Stimulated activated CD4-positive, alpha-beta T cell treated with anti-CD3 and anti-CD28 coated beads, Interleukin-15, amount 100 ng/mL, for 24 hours (primary cell): ENCODE results near the gene KRT79.
A peak's percentile ranks its signal among the peaks of the same experiment; 100 is the strongest.
"Not testable (repeated sequence)": the region's sequence is repeated elsewhere in the genome, so short reads cannot be mapped to it uniquely, and the experiment has no call there.

ENCODE experiments used
- DNase-seq: peaks from one replicate; pipeline ENCODE4 v3.0.0-alpha.2; 2020

KRT79 gene

GRCh38 chr12:52860102-52860823 lies 26.2 kb upstream of the KRT79 start:
- no peak for DNase-seq

GRCh38 chr12:52857500-52857899 lies 23.4 kb upstream of the KRT79 start:
- no peak for DNase-seq

GRCh38 chr12:52856787-52857186 lies 22.7 kb upstream of the KRT79 start:
- no peak for DNase-seq

DNA sequence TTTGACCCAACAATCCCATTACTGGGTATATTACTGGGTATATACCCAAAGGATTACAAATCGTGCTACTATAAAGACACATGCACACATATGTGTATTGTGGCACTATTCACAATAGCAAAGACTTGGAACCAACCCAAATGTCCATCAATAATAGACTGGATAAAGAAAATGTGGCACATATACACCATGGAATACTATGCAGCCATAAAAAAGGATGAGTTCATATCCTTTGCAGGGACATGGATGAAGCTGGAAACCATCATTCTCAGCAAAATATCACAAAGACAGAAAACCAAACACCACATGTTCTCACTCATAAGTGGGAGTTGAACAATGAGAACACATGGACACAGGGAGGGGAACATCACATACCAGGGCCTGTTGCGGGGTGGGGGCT lies 22.0 kb upstream of the KRT79 start:
- DNase-seq: not testable (repeated sequence)

GRCh38 chr12:52851787-52852186 lies 17.7 kb upstream of the KRT79 start:
- no peak for DNase-seq

- no peak for DNase-seq
These were observed 16.6 kb upstream of the KRT79 start for GRCh38 chr12:52850681-52851080.

- no peak for DNase-seq
These were observed 15.4 kb upstream of the KRT79 start for GRCh38 chr12:52849511-52849910.

DNA sequence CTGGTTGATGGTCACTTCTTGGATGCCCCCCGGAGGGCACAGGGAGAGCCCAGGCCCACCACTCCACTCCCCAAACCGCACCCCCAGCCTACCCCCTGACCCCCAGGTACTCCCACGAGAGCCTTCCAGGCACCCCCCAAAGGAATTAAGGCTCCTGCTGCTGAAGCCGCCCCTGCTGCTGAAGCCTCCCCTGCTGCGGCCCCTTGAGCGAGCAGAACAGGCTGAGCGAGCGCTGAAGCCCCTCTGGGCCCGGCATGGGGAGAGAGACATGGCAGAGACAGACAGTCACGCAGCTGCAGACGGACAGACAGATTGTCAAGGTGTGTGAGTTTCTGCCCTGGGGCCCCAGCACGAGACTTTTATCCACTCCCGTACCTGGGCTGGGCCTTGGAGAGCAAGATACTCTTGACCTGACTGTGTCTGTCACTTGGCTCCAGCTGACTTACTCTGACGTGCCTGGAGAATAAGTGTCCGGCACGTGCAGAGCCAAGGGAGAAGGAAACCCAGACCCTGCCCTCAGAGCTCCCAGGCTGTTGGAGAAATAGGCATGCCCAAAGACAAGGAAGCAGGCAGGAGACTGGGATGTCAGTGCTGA lies 14.6 kb upstream of the KRT79 start, which contains the start of gene KRT78:
Gene KRT78 (minus strand): TSS at position 334 of the 595 bp plus-strand sequence. CDS start 64 bp downstream, at position 270.
- no peak for DNase-seq

GRCh38 chr12:52847335-52848102 lies 13.4 kb upstream of the KRT79 start:
- DNase-seq: peak; percentile 15

DNA sequence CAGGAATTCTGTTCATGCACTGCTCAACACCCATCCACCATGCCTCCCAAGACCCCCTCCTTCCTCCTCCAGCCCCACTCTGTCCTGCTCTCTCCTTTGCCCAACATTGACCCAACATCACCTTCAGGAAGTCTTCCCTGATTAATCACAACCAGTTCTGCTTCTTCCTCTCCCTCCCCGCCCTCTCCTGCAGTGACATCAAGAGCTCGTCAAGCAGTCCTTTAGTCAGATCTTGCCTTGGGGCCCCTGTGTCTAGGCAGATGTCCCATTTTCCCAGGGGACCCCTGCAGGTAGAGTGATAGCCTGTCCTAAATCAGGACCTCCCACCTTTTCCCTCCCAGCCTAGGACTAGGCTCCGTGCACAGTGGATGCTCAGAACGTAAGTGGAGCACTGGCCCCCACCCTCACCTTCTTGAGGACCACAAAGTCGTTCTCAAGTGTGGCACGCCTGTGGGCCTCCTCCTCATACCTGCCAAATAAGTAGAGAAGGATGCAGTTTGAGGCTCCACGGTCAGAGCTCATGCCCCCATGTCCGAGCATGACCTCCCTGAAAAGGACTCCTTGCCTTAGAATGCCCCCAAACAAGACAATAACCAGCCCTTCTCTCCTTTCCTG lies 12.4 kb upstream of the KRT79 start:
- DNase-seq: no peak

DNA sequence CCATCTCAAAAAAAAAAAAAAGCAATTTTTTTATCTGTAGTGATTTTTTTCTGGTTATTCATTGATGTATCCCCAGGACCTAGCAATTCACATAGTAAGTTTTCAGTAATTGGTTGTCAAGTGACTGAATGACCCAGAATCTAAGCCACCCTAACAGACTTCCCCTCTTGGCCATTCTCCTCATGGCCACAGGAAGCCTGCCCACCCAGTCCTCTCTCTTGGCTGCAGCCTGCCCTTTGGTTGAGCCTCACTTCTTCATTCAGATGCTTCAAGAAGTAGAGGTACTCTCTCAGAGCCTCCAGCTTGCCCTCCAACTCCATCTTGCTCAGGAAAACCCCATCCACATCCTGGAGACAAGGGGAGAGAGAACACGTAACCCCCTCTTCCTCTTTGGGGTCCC lies 11.8 kb upstream of the KRT79 start:
- DNase-seq: no peak

- no peak for DNase-seq
These were observed 10.3 kb upstream of the KRT79 start for GRCh38 chr12:52844386-52844785.

DNA sequence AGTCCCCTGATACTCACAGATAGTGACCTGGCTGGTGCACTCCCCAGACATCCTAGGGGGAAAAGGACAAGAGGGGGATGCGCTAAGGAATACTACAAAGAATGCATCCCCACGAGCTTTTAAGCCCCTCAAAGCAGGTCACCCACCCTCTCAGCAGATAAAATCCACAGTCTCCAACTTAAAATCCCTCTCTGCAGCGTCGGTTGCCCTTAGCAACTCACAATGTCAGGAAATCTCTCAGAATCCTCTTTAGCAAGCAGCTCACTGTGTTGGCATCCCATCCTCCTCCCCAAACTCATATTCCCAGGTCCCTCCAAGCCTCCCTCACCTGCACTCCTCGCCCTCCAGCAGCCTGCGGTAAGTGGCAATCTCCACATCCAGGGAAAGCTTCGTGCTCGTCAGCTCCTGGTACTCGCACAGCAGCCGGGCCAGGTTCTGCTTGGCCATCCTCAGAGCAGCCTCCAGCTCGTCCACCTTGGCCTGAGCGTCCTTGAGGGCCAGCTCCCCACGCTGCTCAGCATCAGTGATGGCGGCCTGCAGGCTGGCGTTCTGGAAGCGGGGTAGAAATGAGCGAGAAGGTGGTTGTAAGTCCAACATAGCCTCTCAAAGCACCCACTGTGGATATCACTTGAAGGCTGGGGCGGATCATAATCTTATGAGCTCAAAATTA lies 5.5 kb upstream of the KRT79 start:
- no peak for DNase-seq

DNA sequence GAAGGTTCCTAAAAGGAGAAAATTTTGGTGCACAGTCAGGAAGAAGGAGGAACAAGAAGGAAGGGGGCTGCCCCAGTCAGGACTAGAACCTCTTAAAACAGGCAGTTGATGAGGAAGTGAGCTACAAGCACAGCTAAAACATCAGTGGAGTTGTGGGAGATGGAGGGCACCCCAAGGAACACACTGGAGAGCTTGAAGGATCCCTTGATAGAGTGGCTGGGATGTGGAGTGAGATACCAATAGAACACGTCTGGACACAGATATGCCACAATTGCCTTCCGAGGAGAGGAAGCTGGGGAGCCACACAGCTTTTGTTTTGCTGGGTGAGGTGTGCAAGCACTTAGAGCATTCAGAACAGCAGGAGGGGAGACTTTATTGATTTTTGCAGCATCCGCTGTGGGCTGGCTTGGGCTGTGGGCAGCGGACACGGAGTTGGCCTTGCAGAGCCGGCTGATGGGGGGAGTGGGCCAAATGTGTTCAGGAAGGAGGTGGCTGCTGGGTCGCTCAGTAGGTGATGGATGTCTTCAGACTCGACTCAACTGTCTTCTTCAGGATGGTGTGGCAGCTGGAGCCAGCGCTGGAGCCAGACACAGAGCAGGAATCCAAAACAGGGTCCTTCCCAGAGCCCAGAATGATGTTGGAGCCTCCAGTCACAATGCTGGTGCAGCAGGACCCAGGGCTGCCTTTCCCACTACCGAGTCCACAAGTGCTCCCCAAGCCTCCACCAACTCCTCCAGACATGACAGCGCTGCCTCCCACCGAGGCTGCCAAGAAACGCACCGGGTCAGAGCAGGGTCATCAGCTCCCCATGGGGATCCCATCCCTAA lies 4.7 kb upstream of the KRT79 start:
- DNase-seq: no peak

GRCh38 chr12:52837781-52838608 lies 3.9 kb upstream of the KRT79 start:
- no peak for DNase-seq

DNA sequence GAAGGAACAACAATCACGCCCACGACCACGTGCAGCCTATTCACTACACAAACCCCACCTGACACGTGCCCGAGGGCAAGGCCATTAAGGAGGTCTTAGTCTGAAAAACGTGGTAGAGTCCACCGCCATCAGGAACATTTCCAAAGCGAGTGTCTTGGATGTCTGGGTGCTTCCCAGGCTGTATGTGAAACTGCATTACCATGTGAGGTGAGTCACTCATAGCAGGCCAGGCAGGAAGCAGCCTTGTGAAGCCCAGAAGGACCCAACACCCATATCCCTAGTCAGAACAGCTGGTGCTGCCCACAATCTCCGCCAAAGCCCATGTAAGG lies 3.3 kb upstream of the KRT79 start:
- peak; percentile 11 for DNase-seq

DNA sequence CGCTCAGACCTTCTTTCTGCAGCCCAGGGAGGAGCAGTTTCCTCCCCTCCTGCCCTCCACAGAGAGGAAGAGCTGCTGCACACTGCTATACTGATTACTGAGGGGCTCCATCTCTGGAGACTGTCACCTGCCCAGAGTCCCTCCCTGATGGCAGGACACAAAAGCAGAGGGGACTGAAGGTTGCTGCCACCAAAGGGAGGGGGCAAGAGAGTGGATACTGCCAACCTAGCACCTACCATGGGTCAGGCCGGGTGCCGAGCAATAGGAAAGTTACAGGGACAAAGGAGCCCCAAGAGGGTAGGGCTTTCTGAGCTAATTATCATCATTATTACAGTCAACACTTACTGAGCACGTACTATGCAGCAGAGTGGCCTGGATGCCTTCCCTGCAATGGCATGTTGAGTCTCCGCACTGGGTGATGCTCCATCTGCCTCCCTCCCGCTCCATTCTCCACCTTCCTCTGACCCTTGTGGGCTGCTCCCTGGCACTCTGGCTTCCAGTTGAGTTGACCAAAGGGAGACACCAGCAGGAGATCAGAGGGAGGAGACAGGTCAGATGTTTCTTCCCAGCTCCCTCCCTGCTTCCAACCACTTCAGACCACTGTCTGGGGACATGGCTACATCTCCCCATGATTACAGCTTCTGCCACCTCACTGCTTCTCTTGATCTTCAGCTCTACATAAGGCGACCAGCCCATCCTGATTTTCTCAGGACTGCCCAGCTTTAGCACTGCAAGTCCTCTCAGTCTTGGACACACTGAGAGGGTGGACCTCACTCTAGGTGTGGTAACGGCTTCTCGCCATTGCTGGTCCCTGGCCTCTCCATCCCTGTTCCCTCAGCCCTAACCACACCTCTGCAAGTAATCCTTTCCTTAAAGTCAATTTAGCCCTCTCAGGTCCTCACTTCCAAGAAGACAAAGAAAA lies 2.6 kb upstream of the KRT79 start:
- no peak for DNase-seq

GRCh38 chr12:52836042-52836466 lies 1.9 kb upstream of the KRT79 start:
- DNase-seq: peak; percentile 76

GRCh38 chr12:52835271-52836041 lies 1.3 kb upstream of the KRT79 start:
- DNase-seq: peak; percentile 11
